GM23338 (cell line): Measurements from ENCODE around the gene C1orf185. TPM values are rescaled to one million over a fixed set of nuclear protein-coding genes. Genes with fewer than 3 reads are reported as not detected.
A peak's percentile ranks its signal among the peaks of the same experiment; 100 is the strongest.

Experiments
- ATAC-seq: fragments of 200-7000 bp; cut with Tn5 transposase; 3 replicates; pipeline ENCODE4 v1.9.1; 2020
- DNase-seq: peaks from one replicate; pipeline ENCODE4 v3.0.0-alpha.2; 2015; ENCODE audit warnings: low spot score
- H2AFZ ChIP-seq: fragments of 200-600 bp; sonication (generic); 2 replicates; pipeline ENCODE4 v1.8.0; 2016; ENCODE audit warnings: antibody characterized with exemption, mild to moderate bottlenecking, moderate library complexity
- H3F3A ChIP-seq: fragments of 200-600 bp; sonication (generic); replicated peaks from 2 replicates; pipeline ENCODE4 v1.8.0; 2017; ENCODE audit warnings: antibody characterized with exemption, mixed run types, low read depth
- H3K27ac ChIP-seq: fragments of 200-600 bp; sonication (generic); 2 replicates; pipeline ENCODE4 v1.6.1; 2016; ENCODE audit warnings: low read depth
- H3K27me3 ChIP-seq: fragments of 200-600 bp; sonication (generic); 2 replicates; pipeline ENCODE4 v1.8.0; 2016; ENCODE audit warnings: mild to moderate bottlenecking, mixed run types, moderate library complexity; ENCODE audit not compliant: insufficient read depth
- H3K36me3 ChIP-seq: fragments of 200-600 bp; sonication (generic); 2 replicates; pipeline ENCODE4 v1.8.0; 2016; ENCODE audit warnings: mild to moderate bottlenecking; ENCODE audit not compliant: insufficient read depth
- H3K4me1 ChIP-seq: fragments of 200-600 bp; sonication (generic); 2 replicates; pipeline ENCODE4 v1.8.0; 2016; ENCODE audit warnings: mild to moderate bottlenecking, moderate library complexity; ENCODE audit not compliant: insufficient read depth
- H3K4me2 ChIP-seq: fragments of 200-600 bp; sonication (generic); 2 replicates; pipeline ENCODE4 v1.7.1; 2017; ENCODE audit warnings: mixed run types
- H3K4me3 ChIP-seq: fragments of 200-600 bp; sonication (generic); 2 replicates; pipeline ENCODE4 v1.6.1; 2016; ENCODE audit warnings: mixed run types
- H3K79me2 ChIP-seq: fragments of 200-600 bp; sonication (generic); replicated peaks from 2 replicates; pipeline ENCODE4 v1.8.0; 2017; ENCODE audit warnings: mild to moderate bottlenecking; ENCODE audit not compliant: insufficient read depth
- H3K9me2 ChIP-seq: fragments of 200-600 bp; sonication (generic); 2 replicates; pipeline ENCODE4 v1.8.0; 2017; ENCODE audit not compliant: insufficient read depth
- H4K20me1 ChIP-seq: fragments of 200-600 bp; sonication (generic); replicated peaks from 2 replicates; pipeline ENCODE4 v1.8.0; 2017; ENCODE audit warnings: mild to moderate bottlenecking; ENCODE audit not compliant: insufficient read depth
- H3K27ac Mint-ChIP-seq: 2 replicates; pipeline ENCODE4 v1.8.0; 2020; ENCODE audit warnings: inconsistent platforms, mild to moderate bottlenecking, moderate library complexity, mixed read lengths
- H3K27me3 Mint-ChIP-seq: 3 replicates; pipeline ENCODE4 v1.8.0; 2022; ENCODE audit warnings: low read depth, mild to moderate bottlenecking, moderate library complexity, mixed read lengths, inconsistent platforms; ENCODE audit not compliant: insufficient read depth, poor library complexity
- H3K36me3 Mint-ChIP-seq: 3 replicates; pipeline ENCODE4 v1.8.0; 2021; ENCODE audit warnings: low read depth, mild to moderate bottlenecking, inconsistent platforms, moderate library complexity, mixed read lengths
- H3K4me1 Mint-ChIP-seq: 3 replicates; pipeline ENCODE4 v1.8.0; 2020; ENCODE audit warnings: mild to moderate bottlenecking, inconsistent platforms, mixed read lengths
- H3K4me3 Mint-ChIP-seq: 3 replicates; pipeline ENCODE4 v1.8.0; 2021; ENCODE audit warnings: moderate library complexity, mild to moderate bottlenecking, inconsistent platforms, mixed read lengths
- H3K9me3 Mint-ChIP-seq: 3 replicates; pipeline ENCODE4 v1.8.0; 2020; ENCODE audit warnings: moderate library complexity, mild to moderate bottlenecking, inconsistent platforms, mixed read lengths
- CREB1 ChIP-seq: fragments of 250-450 bp; sonication (Bioruptor Pico); IDR thresholded peaks from 2 replicates; pipeline ENCODE4 v1.5.0; 2020; ENCODE audit warnings: low read depth, mild to moderate bottlenecking, moderate library complexity
- CTCF ChIP-seq, 2 experiments: fragments of 200-600 bp in 1 of 2; sonication (generic) in 1 of 2; conservative IDR thresholded peaks; 2 replicates each; pipeline versions ENCODE4 v1.5.1 to v1.6.1; 2016 to 2017; ENCODE audit warnings: antibody characterized with exemption in 2 of 2, low read depth in 2 of 2, mild to moderate bottlenecking in 2 of 2, moderate library complexity in 1 of 2
- ETS1 ChIP-seq: IDR thresholded peaks from 2 replicates; pipeline ENCODE4 v1.6.1; 2016; ENCODE audit warnings: antibody characterized with exemption
- EZH2 ChIP-seq: fragments of 200-600 bp; sonication (generic); IDR thresholded peaks from one replicate; pipeline ENCODE4 v1.8.0; 2017; ENCODE audit warnings: antibody characterized with exemption, mild to moderate bottlenecking, low read depth; ENCODE audit not compliant: unreplicated experiment
- JUNB ChIP-seq: IDR thresholded peaks from one replicate; pipeline ENCODE4 v1.6.1; 2016; ENCODE audit warnings: antibody characterized with exemption; ENCODE audit not compliant: unreplicated experiment
- NANOG ChIP-seq: IDR thresholded peaks from 2 replicates; pipeline ENCODE4 v1.6.1; 2016; ENCODE audit warnings: antibody characterized with exemption, borderline replicate concordance
- POLR2AphosphoS5 ChIP-seq: IDR thresholded peaks from 2 replicates; pipeline ENCODE4 v1.6.1; 2016; ENCODE audit warnings: antibody characterized with exemption, low read depth
- REST ChIP-seq: IDR thresholded peaks from one replicate; pipeline ENCODE4 v1.6.1; 2018; ENCODE audit warnings: antibody characterized with exemption; ENCODE audit not compliant: unreplicated experiment
- STAT1 ChIP-seq: IDR thresholded peaks from one replicate; pipeline ENCODE4 v1.6.1; 2016; ENCODE audit warnings: antibody characterized with exemption; ENCODE audit not compliant: unreplicated experiment
- ZNF114 ChIP-seq: fragments of 250-450 bp; sonication (Bioruptor Pico); IDR thresholded peaks from 2 replicates; pipeline ENCODE4 v1.5.0; 2020; ENCODE audit warnings: mild to moderate bottlenecking, moderate library complexity
- ZNF331 ChIP-seq: fragments of 250-450 bp; sonication (Bioruptor Pico); IDR thresholded peaks from 2 replicates; pipeline ENCODE4 v1.5.0; 2020; ENCODE audit warnings: low read depth, mild to moderate bottlenecking, moderate library complexity
- polyA plus RNA-seq: library from polyadenylated mRNA; unstranded; fragments of >200 nt; fragmentation: Nextera tagmentation; extraction: Ambion mirVana; gene quantifications from 2 replicates; pipeline ENCODE4 v1.2.1, GENCODE V29; 2016
- total RNA-seq: library from RNA; depleted of rRNA; stranded (reverse); fragments of >200 nt; shearing (Covaris generic); gene quantifications from 2 replicates; pipeline ENCODE4 v1.2.3, GENCODE V29; 2014

The C1orf185 gene
- total and polyA plus RNA-seq, 2 experiments from 2014 or later = not detected

GRCh38 chr1:51100264-51100880 lies 1.7 kb upstream of the C1orf185 start (continued):
- TF ChIP-seq ETS1 (no peak), NANOG (no peak), ZNF331 (CRISPR knock-in tag) (no peak), STAT1 (no peak), POLR2AphosphoS5 (no peak), REST (no peak), CREB1 (CRISPR knock-in tag) (no peak), CTCF (conservative IDR thresholded peaks at IDR 0.05; ENCODE audit: low read depth in 2 of 2) (no peak)

GRCh38 chr1:51114137-51114536 lies 12.1 kb downstream of the C1orf185 start:
- Mint-ChIP-seq H3K36me3 (no peaks in the 10 kb centered on the region), H3K9me3 (no peaks in the 10 kb centered on the region), H3K27ac (no peak overlapping the region), H3K4me3 (no peak overlapping the region), H3K27me3 (no peaks in the 10 kb centered on the region), H3K4me1 (no peaks in the 10 kb centered on the region)
- no peak overlapping the region for H3K4me2 ChIP-seq
- H3K9me2 ChIP-seq = no peaks in the 10 kb centered on the region
- no peaks in the 10 kb centered on the region for H3K4me1 ChIP-seq
- H4K20me1 ChIP-seq = no peaks in the 10 kb centered on the region
- H3K4me3 ChIP-seq = no peak overlapping the region
- DNase-seq (no peak), ATAC-seq (no peak)
- H3K27me3 ChIP-seq = no peaks in the 10 kb centered on the region
- 0 out of 2 replicates have a peak overlapping the region, but pooled peaks have one; percentile 25 for H2AFZ ChIP-seq
- no peaks in the 10 kb centered on the region for H3K36me3 ChIP-seq
- H3K27ac ChIP-seq = no peak overlapping the region
- H3K79me2 ChIP-seq = no peaks in the 10 kb centered on the region
- no peaks in the 10 kb centered on the region for H3F3A ChIP-seq
- TF ChIP-seq ZNF331 (CRISPR knock-in tag) (no peak), STAT1 (no peak), ZNF114 (CRISPR knock-in tag) (no peak), ETS1 (no peak), JUNB (no peak), CREB1 (CRISPR knock-in tag) (no peak), NANOG (no peak), EZH2 (no peak)
